ENCODE results near the gene PTPRM.

DNA sequence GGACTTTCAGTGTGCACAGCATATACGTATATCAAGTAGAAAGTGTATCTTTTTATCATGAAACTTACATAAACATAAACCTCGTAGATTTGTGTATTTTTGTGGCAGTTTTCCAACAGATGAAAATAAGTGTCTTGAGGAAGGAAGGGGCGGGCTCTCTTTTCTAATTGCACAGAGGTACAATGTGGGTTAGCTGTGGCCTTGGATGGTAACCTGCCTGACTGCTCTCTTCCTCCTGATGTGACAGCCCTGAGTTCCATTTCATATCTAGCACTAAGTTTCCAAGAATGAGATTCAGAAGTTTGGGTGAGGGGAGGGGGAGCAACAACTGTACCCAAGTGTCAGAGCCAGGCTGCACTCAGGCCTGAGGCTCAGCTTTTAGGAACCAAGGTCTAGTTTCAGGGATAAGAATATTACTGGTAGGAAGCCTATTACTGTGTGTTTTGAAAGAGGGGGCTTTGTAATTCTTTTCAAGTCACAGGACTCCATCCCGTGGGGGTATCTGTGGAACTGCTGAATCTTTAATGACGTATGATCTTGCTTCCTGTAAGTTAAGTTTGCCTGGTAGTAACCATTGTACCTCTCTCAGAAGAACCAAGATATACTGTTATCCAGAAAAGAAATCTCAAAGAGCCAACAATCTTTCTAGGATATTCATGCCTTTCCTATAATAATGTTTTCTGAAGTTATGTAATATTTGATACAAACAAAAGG, 483.7 kb downstream of the PTPRM start:
- TF ChIP-seq, protein P1, sequence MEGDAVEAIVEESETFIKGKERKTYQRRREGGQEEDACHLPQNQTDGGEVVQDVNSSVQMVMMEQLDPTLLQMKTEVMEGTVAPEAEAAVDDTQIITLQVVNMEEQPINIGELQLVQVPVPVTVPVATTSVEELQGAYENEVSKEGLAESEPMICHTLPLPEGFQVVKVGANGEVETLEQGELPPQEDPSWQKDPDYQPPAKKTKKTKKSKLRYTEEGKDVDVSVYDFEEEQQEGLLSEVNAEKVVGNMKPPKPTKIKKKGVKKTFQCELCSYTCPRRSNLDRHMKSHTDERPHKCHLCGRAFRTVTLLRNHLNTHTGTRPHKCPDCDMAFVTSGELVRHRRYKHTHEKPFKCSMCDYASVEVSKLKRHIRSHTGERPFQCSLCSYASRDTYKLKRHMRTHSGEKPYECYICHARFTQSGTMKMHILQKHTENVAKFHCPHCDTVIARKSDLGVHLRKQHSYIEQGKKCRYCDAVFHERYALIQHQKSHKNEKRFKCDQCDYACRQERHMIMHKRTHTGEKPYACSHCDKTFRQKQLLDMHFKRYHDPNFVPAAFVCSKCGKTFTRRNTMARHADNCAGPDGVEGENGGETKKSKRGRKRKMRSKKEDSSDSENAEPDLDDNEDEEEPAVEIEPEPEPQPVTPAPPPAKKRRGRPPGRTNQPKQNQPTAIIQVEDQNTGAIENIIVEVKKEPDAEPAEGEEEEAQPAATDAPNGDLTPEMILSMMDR (IDR thresholded peaks at IDR 0.05): no peak
- TF ChIP-seq POLR2AphosphoS5 (IDR thresholded peaks at IDR 0.05) (no peak), EP300 (IDR thresholded peaks at IDR 0.05) (no peak)

All from gastroesophageal sphincter (tissue), 3 donors.